B cell (primary cell): ENCODE data around the gene CALML5.

ENCODE experiments used
- CTCF ChIP-seq: fragments of 200-600 bp; IDR thresholded peaks from one replicate; pipeline ENCODE4 v1.8.0; 2022; ENCODE audit warnings: antibody characterized with exemption, mild to moderate bottlenecking
- EZH2 ChIP-seq: IDR thresholded peaks from 2 replicates; pipeline ENCODE4 v1.6.1; 2012; ENCODE audit warnings: borderline replicate concordance, low read depth, mild to moderate bottlenecking, moderate library complexity, low read length; ENCODE audit not compliant: insufficient read depth, poor library complexity, severe bottlenecking

GRCh38 chr10:5504146-5505072 lies 5.0 kb upstream of the CALML5 start:
- TF ChIP-seq CTCF (no peak), EZH2 (no peak)
